NB4 (cell line): Measurements from ENCODE around the gene FASTKD2.

Experiments used
- POLR2A ChIP-seq: IDR thresholded peaks from 2 replicates; pipeline ENCODE4 v1.6.1; 2011; ENCODE audit warnings: mild to moderate bottlenecking; ENCODE audit not compliant: insufficient read length; ENCODE audit errors: extremely low read depth
- TF ChIP-seq, protein P1 (sequence below): IDR thresholded peaks from one replicate; pipeline ENCODE4 v1.5.1; 2012; ENCODE audit warnings: low read depth, low read length

DNA sequence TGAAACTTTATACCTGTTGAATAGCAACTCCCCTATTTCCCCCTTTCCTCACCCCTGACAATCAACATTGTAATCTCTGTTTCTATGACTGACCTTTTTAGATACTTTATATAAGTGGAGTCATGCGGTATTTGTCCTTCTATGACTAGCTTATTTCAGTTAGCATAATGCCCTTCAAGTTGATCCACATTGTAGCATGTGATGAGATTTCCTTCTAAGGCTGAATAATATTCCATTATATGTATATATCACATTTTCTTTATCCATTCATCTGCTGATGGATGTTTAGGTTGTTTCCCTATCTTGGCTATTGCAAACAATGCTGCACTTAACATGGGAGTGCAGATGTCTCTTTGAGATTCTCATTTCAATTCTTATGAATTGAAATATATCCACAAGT, 9.5 kb downstream of the FASTKD2 start:
- TF ChIP-seq, protein P1, sequence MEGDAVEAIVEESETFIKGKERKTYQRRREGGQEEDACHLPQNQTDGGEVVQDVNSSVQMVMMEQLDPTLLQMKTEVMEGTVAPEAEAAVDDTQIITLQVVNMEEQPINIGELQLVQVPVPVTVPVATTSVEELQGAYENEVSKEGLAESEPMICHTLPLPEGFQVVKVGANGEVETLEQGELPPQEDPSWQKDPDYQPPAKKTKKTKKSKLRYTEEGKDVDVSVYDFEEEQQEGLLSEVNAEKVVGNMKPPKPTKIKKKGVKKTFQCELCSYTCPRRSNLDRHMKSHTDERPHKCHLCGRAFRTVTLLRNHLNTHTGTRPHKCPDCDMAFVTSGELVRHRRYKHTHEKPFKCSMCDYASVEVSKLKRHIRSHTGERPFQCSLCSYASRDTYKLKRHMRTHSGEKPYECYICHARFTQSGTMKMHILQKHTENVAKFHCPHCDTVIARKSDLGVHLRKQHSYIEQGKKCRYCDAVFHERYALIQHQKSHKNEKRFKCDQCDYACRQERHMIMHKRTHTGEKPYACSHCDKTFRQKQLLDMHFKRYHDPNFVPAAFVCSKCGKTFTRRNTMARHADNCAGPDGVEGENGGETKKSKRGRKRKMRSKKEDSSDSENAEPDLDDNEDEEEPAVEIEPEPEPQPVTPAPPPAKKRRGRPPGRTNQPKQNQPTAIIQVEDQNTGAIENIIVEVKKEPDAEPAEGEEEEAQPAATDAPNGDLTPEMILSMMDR, result no peak
- no peak for TF ChIP-seq POLR2A
